ENCODE measurements around the gene ZNRF2.

Gene ZNRF2

GRCh38 chr7:30284298-30285066, at the start of gene ZNRF2:
Gene ZNRF2 (plus strand): TSS chr7:30284597. CDS start chr7:30285358, 761 bp downstream.
- DNase-seq, result peak; percentile 94

- no peak for DNase-seq
Measured at GRCh38 chr7:30237271-30237695, 47.1 kb upstream of the ZNRF2 start.

GRCh38 chr7:30238721-30239441, 45.5 kb upstream of the ZNRF2 start:
- no peak for DNase-seq

- no peak for DNase-seq
Measured at GRCh38 chr7:30240106-30240800, 44.1 kb upstream of the ZNRF2 start.

GRCh38 chr7:30241767-30242166, 42.6 kb upstream of the ZNRF2 start:
- no peak for DNase-seq

- no peak for DNase-seq
Measured at GRCh38 chr7:30244340-30244739, 40.1 kb upstream of the ZNRF2 start.

GRCh38 chr7:30245913-30246312, 38.5 kb upstream of the ZNRF2 start:
- DNase-seq, result no peak

GRCh38 chr7:30246392-30246791, 38.0 kb upstream of the ZNRF2 start:
- DNase-seq, result no peak

GRCh38 chr7:30247541-30248401, 36.6 kb upstream of the ZNRF2 start:
- no peak for DNase-seq

- DNase-seq, result no peak
Measured at GRCh38 chr7:30249316-30249715, 35.1 kb upstream of the ZNRF2 start.

GRCh38 chr7:30249986-30250774, 34.2 kb upstream of the ZNRF2 start:
- DNase-seq, result no peak

GRCh38 chr7:30251708-30252329, 32.6 kb upstream of the ZNRF2 start:
- no peak for DNase-seq

- DNase-seq, result no peak
Measured at GRCh38 chr7:30252885-30253795, 31.3 kb upstream of the ZNRF2 start.

GRCh38 chr7:30253796-30254165, 30.6 kb upstream of the ZNRF2 start:
- DNase-seq, result no peak

GRCh38 chr7:30254248-30254647, 30.1 kb upstream of the ZNRF2 start:
- no peak for DNase-seq

GRCh38 chr7:30254717-30255063, 29.7 kb upstream of the ZNRF2 start:
- no peak for DNase-seq

GRCh38 chr7:30255064-30255769, 29.2 kb upstream of the ZNRF2 start:
- no peak for DNase-seq

GRCh38 chr7:30256349-30256858, 28.0 kb upstream of the ZNRF2 start:
- DNase-seq, result no peak

GRCh38 chr7:30260246-30260768, 24.1 kb upstream of the ZNRF2 start:
- no peak for DNase-seq

Measured in KG1 (cell line).